HG03575 (cell line): ENCODE results near the gene ADGRD2.

Experiments
- ATAC-seq: cut with Tn5 transposase; IDR thresholded peaks from one replicate; pipeline ENCODE4 v1.9.1; 2021; ENCODE audit not compliant: unreplicated experiment, insufficient number of reproducible peaks, low FRiP score; ENCODE audit errors: extremely low read depth

ADGRD2 gene

GRCh38 chr9:124428751-124429529 lies 21.3 kb upstream of the ADGRD2 start:
- no peak for ATAC-seq

GRCh38 chr9:124429530-124429867 lies 20.8 kb upstream of the ADGRD2 start:
- ATAC-seq: no peak

- ATAC-seq: no peak
These were observed 13.9 kb upstream of the ADGRD2 start for GRCh38 chr9:124436320-124436719.

GRCh38 chr9:124437086-124437485 lies 13.2 kb upstream of the ADGRD2 start:
- no peak for ATAC-seq

GRCh38 chr9:124438091-124438490 lies 12.2 kb upstream of the ADGRD2 start:
- ATAC-seq: no peak

GRCh38 chr9:124439086-124439485 lies 11.2 kb upstream of the ADGRD2 start:
- ATAC-seq: no peak

GRCh38 chr9:124439686-124440243 lies 10.5 kb upstream of the ADGRD2 start:
- no peak for ATAC-seq

- no peak for ATAC-seq
These were observed 9.5 kb upstream of the ADGRD2 start for GRCh38 chr9:124440786-124441185.

- no peak for ATAC-seq
These were observed 9.0 kb upstream of the ADGRD2 start for GRCh38 chr9:124441291-124441690.

- ATAC-seq: no peak
These were observed 7.9 kb upstream of the ADGRD2 start for GRCh38 chr9:124442379-124442778.

- no peak for ATAC-seq
These were observed 7.4 kb upstream of the ADGRD2 start for GRCh38 chr9:124442826-124443225.

- ATAC-seq: no peak
These were observed 6.6 kb upstream of the ADGRD2 start for GRCh38 chr9:124443625-124444024.

- ATAC-seq: no peak
These were observed 6.1 kb upstream of the ADGRD2 start for GRCh38 chr9:124444166-124444565.

- no peak for ATAC-seq
These were observed 3.0 kb upstream of the ADGRD2 start for GRCh38 chr9:124447297-124447661.

- ATAC-seq: no peak
These were observed 2.2 kb upstream of the ADGRD2 start for GRCh38 chr9:124448019-124448418.

- no peak for ATAC-seq
These were observed 685 bp upstream of the ADGRD2 start for GRCh38 chr9:124449381-124450151.

GRCh38 chr9:124450931-124451661 lies 845 bp downstream of the ADGRD2 start:
- no peak for ATAC-seq

- ATAC-seq: no peak
These were observed 2.1 kb downstream of the ADGRD2 start for GRCh38 chr9:124452326-124452725.

GRCh38 chr9:124452841-124453585 lies 2.8 kb downstream of the ADGRD2 start:
- ATAC-seq: no peak
